HG02938 (cell line): ENCODE data around the gene TUBB.
A peak's percentile ranks its signal among the peaks of the same experiment; 100 is the strongest.

ENCODE experiments used
- ATAC-seq: cut with Tn5 transposase; IDR thresholded peaks from one replicate; pipeline ENCODE4 v1.9.1; 2021; ENCODE audit warnings: mild to moderate bottlenecking, moderate library complexity; ENCODE audit not compliant: unreplicated experiment

The TUBB gene

DNA sequence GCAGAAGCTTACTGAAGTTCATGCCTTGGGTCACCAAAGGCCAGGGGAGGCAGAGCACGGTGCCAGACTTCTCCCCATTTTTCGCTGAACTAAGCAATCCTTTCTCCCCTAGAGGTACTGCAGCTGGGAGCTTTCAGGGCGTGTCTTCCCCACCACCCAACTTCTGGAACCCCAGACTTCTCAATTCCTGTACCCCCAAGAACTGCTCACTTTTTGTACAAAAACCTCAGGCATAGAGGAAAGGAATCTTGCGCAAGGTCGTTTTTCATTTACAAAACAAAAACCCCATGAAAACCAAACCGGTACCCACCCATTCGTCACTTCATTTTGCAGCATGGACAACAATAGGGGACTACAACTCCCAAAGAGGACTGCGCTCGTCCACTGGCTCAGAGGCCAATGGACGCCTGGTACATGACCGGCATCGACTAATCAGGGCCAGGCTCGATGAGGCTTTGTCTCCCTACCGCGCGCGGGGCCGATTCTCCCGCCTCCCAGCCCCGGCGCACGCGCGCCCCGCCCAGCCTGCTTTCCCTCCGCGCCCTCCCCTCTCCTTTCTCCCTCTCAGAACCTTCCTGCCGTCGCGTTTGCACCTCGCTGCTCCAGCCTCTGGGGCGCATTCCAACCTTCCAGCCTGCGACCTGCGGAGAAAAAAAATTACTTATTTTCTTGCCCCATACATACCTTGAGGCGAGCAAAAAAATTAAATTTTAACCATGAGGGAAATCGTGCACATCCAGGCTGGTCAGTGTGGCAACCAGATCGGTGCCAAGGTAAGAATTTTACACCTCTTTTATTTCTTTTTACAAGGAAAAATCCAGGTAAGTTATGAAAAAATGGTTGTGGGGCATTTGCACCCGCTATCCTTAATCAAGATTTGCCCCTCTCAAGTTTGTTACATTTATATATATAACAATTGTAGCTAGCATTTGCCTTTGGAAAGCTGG is at the start of gene TUBB:
Gene TUBB, plus strand, starts transcription at position 562 of the 947 bp plus-strand sequence. Its CDS starts 155 bp downstream, at position 717.
- ATAC-seq = peak; percentile 35

DNA sequence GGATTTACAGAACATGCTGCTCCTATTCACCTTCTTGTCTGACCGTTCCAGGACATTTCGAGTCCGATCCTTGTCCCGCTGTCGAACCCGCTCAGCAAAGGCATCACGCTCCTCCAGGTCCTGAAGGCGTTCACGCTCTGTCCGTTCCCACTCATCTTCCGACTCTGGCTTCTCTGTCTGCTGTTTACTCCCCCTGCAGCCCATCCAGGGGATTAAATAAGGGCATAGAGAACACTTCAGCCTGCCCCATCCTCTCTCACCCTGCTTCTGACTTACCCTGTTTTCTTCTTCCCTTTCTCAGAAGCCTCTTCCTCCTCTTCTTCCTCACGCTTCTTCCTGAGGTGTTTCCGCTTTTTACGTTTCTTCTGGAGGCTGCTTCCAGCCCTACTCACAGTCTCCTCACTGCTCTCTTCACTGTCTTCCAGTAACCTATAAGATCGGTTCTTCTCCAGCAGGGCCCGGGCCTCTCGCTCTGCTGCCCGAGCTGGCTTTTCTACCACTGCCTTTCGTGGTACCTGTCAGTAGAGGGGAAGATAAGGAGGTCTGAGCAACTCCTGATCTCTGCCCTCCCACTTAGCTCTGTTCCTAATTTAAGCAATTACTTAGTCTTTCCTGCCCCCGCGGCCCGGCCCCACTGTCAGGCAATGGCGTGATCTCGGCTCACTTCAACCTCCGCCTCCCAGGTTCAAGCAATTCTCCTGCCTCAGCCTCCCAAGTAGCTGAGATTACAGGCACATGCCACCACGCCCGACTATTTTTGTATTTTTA is 49.2 kb upstream of the TUBB start:
- ATAC-seq = no peak

DNA sequence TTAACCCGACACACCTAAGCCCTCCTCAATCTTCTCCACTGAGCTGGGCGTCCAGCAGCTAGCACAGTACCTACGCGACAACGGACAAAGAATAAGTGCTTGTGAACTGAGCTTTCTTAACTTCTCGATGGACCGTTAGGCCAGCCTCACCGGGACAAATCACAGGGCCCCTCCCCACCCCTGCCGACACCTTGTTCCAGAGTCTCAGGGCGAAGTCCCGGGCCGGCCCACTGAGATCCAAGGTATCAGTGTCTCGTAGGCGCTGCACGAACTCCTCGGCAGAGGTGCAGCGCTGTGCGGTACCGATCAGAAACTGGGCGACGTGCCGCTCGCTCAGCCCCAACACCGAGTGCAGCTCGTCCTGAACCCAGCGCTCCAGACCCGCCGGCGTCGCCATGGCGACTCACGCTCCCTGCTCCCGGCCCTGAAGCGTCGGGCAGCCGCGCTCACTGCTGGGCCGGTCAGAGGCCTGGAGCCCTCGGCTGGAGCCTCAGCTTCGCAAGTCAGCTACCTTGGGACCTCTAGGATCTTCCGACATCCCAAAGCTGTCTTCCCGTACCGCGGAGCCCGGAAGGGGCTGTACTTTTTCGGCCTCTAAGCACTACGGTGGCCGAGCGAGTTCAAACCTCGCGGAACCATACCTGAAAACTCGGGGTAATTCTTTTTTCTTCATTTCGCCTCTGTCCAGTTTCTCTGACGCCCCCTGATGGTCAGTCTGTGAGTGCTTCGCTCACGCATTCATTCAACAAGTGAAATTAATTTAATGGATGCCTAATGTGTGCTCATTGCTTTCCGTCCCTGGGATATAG is 47.5 kb upstream of the TUBB start, which contains the start of gene DHX16:
Gene DHX16, minus strand, starts transcription at position 562 of the 809 bp plus-strand sequence. Its CDS starts 165 bp downstream, at position 397.
- ATAC-seq = peak; percentile 69

DNA sequence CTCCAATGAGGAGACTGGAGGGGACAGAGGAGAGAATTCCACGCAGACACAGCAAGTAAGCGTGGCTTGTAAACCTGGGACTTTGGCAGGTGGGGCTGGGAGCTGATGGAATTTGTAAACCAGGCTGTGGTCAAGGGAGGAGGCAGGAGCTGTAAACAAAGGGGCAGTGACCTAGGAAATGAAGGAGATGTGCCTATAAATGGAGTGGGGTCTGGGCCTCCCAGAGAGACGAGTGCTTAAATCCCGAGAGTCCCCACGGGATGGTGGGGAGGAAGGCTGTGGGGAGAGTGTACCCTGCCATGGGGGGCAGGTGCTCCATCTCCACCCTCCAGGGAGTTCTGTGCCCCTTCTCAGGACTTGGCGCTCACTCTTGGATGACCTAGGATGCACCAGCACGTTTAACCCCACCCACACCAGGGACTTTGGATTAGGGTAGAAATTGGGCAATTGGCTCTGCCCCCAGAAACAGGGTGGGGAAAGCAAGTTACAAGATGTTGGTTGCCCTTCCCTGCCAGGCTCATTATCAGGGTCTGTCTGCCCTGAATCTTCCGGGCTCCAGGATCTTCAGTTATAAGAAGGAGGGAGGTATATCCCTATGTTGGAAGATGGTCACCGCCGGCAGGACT is 43.4 kb upstream of the TUBB start:
- ATAC-seq = no peak

DNA sequence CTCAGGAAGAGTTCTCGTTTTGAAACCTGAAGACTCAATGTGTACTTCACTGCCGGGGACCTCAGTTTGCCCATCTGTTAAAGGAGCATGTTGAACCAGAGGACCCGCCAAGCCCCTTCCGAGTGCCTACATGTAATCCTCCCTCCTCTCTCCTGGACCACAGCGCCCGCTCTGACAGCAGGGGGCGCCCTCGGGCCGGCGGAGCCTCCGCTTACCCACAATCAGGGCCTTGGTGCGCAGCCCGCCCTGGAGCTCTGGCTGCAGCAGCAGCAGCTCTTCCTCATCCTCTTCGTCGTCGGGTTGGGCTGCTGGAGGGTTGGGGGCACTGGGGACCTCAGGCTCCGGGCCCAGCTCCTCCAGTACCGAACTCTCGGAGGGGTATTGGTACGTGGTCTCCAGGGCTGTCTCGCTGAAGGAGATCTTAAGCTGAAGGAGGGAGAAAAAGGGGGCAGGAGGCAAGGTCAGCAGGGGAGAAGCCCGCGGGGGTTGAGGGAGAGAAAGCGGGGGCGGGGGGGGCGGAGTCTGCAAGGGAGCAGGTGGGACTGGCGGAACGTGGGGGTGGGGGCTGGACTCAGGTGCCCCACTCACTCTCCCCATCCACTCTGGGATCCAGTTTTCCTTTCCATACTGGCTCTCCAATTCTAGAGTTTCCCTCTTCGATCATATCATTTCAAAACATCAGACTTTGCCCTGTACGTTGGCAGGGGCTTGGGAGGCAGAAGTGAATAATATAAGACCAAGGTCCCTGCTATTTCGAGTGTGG is 41.0 kb upstream of the TUBB start:
- ATAC-seq = no peak

DNA sequence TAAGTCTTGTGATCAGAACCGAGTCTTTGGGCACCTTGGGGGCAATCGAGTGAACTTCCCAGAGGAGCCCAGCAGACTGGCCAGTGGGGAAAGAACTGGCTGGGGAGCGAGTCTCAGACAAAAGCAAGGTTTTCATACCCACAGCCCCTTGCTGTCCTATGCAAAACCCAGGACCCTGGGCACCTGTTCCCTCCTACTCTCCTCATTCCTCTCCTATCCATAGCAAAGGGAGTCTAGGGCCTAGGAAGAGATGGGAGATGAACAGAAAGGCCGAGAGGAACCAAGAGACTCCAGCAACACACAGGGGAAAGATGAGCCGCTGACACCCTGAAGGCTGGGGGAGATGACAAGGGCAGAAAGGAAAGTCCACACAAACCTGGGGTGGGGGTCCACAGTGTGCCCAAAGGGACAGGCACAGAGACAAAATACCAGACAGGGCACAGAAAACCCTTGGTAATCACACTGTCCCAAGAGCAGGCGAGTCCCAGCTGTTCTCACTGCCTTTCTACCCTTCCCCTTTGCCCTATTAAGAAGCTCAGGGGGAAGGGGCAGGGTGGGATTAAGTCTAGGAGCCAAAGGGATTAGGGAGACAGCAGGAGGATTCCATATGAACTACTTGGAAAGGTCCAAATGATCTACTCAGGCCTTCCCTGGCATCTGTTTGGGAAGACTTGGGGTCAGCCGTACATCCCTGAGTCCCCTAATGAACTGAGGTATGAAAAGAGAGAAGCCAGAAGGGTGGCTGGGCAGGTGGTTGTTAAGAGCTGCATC is 40.2 kb upstream of the TUBB start:
- no peak for ATAC-seq

DNA sequence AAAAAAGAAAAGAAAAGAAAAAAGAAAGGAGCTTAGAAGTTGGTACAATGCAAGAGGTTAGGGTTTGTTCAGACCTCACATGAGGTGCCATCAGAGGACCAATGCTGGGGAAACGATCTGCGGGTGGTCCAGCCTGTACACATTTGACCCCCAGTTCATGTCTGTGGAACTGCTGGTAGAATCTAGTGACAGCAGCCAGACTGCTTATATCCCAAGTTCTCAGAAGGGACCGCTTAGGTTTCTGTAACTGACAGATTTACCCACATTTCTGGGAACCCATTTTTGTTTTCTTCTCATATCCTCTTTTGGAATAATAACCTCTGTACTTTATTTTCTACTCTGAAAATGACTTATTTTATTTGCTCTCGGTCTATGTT is 38.4 kb upstream of the TUBB start:
- no peak for ATAC-seq

DNA sequence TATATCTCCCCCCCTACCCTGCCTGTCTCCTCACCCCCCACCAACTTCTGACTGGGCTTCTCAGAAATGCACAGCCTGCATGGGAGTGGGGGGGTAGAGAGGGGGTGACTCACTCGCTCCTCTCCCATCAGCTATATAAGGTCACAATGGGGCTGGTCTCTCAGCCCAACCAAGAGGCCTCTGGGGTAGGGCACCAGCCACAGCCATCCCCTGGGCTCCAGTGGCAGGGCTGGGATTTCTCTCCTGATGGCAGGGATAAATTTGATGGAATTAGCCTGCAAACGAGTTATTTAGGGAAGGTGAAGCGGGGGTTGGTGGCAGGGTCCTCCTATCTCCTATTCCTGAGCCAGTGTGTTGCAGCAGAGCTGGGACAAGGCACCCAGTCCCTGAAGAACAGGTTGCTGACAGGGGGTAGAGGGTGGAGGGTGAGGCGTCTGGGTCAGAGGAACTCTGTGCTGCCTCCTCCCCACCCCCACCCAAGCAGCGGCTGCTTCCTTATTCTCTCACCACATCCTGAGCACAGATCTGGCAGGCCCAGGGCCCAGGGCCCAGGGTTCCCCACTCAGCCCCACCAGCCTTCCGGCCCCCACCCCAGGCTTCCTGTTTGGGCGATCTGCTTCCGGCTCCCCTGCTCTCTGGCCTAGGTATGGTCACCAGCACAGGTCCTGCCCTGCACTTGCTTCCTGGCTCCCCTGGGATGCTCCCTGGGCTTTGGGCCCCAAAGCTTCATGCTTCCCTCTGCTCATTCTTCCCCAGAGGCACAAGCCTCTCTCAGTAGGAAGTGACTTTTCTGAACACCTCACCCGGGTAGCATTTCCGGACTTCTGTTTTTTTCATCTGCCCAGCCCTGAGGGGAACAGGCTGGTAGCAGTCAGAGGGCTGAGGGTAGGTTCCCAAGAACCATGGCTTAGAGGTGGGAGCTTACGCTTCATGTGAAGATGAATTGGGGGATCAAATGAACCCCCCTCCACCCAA is 37.7 kb upstream of the TUBB start:
- ATAC-seq = no peak

DNA sequence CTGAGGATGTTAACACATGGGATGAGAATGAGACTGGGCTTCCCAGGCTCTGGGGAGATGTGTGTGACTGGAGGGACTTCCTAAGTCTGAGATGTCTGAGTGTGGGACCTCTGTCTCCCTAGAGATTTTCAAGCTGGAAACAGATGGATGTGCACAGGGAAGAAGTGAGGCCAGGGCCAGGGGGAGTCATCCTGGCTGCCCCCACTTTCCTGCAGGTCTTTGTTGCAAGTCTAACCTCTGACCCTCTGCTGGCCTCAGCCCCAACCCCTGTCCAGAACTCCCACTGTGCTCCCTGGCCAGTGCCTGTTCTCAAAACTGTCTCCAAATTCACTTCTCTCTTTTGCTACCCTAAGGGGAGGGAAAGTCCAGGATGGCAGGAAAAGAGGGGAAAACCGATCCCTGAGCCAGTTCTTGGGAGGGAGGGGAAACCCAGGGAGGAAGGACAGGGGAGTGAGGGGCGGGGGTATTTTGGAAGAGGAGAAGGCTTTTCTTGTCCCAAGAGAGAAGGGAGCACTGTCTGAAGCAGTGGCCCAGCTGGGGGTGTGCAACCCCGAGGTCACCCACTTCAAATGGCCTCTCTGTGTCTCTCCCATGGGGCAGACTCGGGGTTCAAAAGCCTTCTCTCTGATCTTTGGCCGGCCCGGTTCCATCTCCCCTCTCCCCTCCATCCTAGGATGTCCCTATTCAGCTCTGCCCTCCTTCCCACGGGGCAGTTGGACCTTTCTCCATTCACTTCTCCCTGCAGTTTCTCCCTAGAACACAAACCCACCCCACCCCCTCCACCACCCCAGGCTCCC is 36.8 kb upstream of the TUBB start:
- no peak for ATAC-seq

DNA sequence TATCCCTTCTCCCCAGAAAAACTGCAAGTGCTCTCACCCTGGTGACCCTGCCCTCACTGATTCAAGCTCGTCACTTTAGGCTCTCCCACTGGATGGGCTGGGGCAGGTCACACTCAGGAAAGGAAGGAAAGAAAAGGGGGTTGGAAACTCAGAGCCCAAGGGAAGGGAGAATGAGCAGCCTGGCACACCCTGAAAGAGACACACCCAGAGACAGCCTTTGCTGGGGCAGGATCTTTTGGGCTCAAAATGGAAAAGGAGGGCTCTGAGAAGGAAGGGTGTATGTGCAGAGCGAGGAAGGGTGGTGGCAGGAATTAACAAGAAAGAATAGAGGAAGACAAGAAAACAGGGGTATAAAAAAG is 36.2 kb upstream of the TUBB start:
- ATAC-seq = no peak

DNA sequence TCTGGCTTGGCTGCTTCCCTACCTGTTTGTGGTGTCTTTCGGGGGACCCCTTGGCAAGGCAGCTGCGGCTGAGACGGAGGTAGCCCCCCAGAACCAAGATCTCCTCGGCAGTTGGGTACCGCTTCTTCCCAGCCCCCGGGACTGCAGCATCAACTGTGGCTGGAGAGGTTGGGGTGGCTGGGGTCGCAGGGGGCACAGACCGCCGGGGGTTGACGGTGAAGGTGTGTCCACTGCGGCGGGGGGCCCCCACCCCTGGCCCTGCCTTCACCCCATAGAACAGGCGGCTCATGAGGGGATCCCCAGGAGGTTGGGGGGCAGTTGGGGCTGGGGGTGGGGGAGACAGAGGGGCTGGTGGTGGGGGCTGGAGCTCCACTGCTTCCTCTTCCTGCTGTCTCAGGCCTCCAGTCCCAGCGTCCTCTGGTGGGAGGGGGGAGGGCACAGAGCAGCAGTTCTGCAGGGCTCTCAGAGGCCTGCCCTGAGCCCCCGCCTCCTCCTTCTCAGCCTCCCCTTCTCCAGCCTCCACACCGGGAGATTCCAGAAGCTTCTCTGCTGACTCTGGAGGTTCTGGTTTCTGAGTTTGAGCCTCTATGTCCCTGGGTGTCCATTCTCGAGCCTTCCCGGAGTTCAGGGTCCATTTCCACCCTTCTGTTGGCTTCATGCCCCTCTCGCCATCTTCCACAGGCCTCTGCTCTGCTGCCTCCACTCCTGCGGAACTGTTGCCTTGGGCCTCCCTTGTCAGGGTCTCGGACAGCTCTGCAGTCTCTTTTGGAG is 35.6 kb upstream of the TUBB start:
- no peak for ATAC-seq

DNA sequence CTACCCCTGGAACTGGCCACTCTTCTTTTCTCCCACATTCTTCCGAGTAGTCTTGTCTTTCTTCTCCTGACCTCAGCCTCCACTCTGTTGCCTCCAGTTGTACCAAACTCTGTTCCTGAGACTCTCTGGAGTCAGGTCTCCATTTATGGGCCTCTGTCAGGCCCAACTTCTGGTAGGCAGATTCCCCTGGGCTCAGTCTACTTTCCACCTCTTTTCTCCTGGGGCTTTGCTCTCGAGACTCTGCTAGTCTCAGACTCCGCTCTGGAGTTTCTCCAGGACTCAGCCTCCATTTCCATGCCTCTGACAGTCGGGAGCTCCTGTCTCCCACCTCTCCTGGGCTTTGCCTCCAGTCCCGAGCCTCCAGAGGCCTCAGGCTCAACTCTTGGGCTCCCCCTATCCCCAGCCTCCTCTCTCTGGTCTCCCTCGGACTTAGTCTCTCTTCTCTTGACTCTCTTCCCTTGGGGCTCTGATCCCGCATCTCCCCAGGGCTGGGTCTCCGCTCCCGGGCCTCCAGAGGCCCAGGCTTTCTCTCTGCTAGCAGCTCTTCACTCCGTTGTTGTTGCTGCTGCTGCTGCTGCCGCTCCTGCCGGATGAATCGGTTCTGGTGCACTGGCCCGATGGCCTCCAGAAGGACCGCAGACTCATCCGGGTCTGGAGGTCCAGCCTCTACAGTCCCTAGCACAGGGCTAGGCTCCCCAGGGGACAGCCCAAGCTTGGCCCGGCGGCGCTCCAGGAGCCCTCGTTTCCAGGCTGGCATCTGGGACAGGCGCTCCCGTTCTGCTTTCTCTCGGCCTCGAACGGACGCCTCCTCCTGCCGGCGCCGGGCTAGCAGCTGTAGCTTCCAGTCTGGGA is 34.8 kb upstream of the TUBB start:
- ATAC-seq = no peak

DNA sequence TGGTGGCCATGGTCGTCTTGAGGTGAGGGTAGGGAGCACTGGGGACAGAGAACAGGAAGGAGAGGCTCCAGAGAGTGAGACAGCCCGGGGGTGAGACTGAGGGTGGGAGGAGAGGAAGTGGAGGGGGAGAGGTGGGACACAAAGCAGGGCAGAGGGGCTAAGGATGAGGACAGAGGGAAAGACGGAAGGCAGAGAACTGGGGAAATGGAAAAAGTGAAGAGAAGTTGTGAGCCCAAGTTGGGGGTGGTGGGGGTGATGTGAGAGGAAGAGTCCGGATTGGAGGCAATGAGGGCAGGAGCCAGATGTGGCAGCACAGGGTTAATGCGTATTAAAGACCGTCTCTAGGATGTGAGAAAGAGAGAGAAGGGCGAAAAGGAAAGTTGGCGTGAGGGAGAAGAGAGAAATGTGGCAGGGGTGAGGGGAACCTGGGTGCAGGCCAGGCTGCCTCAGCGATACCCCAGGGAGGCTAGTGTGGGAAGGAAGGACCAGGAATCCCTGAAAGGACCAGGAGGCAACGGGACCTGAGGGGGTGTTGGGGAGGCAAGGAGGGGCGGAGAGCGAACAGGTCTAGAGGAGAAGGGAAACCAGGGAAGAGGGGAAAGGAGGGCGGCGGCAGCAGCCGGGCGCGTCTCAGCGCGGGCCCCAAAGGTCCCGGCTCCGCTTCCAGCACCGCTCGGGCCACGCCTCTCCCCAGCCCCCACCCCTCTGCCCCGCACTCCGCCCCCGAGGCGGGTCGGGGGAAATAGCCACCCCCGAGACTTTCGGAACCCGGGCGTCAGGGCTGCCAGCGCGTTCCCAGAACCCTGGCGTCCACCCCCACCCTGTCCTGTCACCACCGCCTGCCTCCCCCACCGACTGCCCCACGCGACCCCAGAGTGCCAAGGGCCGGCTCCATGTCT is 33.9 kb upstream of the TUBB start, which contains the start of gene PPP1R18:
Gene PPP1R18, minus strand, starts transcription at position 637 of the 899 bp plus-strand sequence. Its CDS starts 627 bp downstream, at position 10.
- ATAC-seq = no peak

DNA sequence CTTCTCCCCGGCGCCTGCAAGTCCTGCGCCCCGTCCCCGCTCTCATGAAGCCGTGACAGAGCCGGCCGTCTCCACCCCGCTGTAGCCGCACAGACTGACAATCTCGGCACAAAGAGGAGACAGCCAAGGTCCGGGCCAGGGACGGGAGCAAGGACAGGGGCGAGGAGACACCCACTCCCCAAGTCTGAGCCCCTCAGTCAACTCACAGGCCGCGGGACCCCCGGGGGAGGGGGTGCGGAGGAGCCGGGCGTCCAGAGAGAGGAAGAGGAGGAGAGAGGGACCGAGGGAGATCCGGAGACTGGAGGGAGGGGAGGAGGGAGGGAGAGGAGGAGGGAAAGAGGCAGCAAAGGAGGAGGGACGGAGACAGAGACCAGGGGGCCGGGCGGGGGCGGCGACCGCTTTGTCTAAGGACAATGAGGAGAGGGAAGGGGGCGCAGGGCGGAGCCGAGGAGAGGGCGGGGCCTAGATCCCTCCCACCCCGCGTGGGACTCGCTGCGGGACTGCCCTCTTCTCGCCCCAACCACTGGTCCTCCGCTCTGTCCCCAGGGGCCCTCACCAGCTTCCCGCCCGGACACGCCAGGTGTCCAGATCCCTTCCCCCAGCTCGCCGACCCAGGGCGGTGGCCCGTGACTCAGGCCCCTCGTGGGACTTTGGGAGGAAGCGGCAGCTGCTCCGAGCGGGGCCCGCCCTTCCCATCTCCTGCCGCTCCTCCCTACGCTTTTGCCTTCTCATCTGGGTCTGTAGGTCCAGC is 33.1 kb upstream of the TUBB start:
- peak; percentile 41 for ATAC-seq
